GM23248 (cell line): ENCODE results near the gene FAM149A. TPM values are rescaled to one million over a fixed set of nuclear protein-coding genes. Genes with fewer than 3 reads are reported as not detected.

ENCODE experiments used
- DNase-seq: peaks from one replicate; pipeline ENCODE4 v3.0.0-alpha.2; 2015
- H2AFZ ChIP-seq: fragments of 200-600 bp; sonication (generic); 2 replicates; pipeline ENCODE4 v1.6.1; 2016; ENCODE audit warnings: antibody characterized with exemption
- H3F3A ChIP-seq: fragments of 200-600 bp; sonication (generic); 2 replicates; pipeline ENCODE4 v1.6.1; 2016; ENCODE audit warnings: mild to moderate bottlenecking, antibody characterized with exemption, mixed run types; ENCODE audit not compliant: insufficient read depth
- H3K27ac ChIP-seq: fragments of 200-600 bp; sonication (generic); 2 replicates; pipeline ENCODE4 v1.5.1; 2016; ENCODE audit warnings: mild to moderate bottlenecking
- H3K27me3 ChIP-seq: fragments of 200-600 bp; sonication (generic); replicated peaks from 2 replicates; pipeline ENCODE4 v1.6.1; 2016; ENCODE audit warnings: mild to moderate bottlenecking; ENCODE audit not compliant: insufficient read depth
- H3K36me3 ChIP-seq: fragments of 200-600 bp; sonication (generic); 2 replicates; pipeline ENCODE4 v1.6.1; 2016; ENCODE audit warnings: low read depth, mild to moderate bottlenecking
- H3K4me1 ChIP-seq: fragments of 200-600 bp; sonication (generic); 2 replicates; pipeline ENCODE4 v1.6.1; 2016; ENCODE audit warnings: mild to moderate bottlenecking; ENCODE audit not compliant: insufficient read depth
- H3K4me2 ChIP-seq: fragments of 200-600 bp; sonication (generic); one replicate; pipeline ENCODE4 v1.6.1; 2016; ENCODE audit warnings: mild to moderate bottlenecking; ENCODE audit not compliant: unreplicated experiment
- H3K4me3 ChIP-seq: fragments of 200-600 bp; sonication (generic); 2 replicates; pipeline ENCODE4 v1.5.1; 2016; ENCODE audit warnings: mild to moderate bottlenecking
- H3K79me2 ChIP-seq: fragments of 200-600 bp; sonication (generic); 2 replicates; pipeline ENCODE4 v1.6.1; 2016; ENCODE audit warnings: mild to moderate bottlenecking; ENCODE audit not compliant: insufficient read depth
- H3K9ac ChIP-seq: fragments of 200-600 bp; sonication (generic); 2 replicates; pipeline ENCODE4 v1.6.1; 2016; ENCODE audit warnings: mild to moderate bottlenecking
- H3K9me2 ChIP-seq: fragments of 200-600 bp; sonication (generic); 2 replicates; pipeline ENCODE4 v1.6.1; 2016; ENCODE audit warnings: mixed run types, mild to moderate bottlenecking, moderate library complexity; ENCODE audit not compliant: insufficient read depth
- H3K9me3 ChIP-seq: fragments of 200-600 bp; sonication (generic); one replicate; pipeline ENCODE4 v1.6.1; 2017; ENCODE audit warnings: low read depth
- H4K20me1 ChIP-seq: fragments of 200-600 bp; sonication (generic); 2 replicates; pipeline ENCODE4 v1.6.0; 2016; ENCODE audit not compliant: insufficient read depth
- EZH2 ChIP-seq: fragments of 200-600 bp; sonication (generic); IDR thresholded peaks from 2 replicates; pipeline ENCODE4 v1.6.1; 2018; ENCODE audit warnings: antibody characterized with exemption, mild to moderate bottlenecking; ENCODE audit not compliant: insufficient read depth, poor library complexity, severe bottlenecking
- EZH2phosphoT487 ChIP-seq: fragments of 200-600 bp; sonication (generic); IDR thresholded peaks from 2 replicates; pipeline ENCODE4 v1.6.1; 2018; ENCODE audit warnings: antibody characterized with exemption, moderate library complexity, mild to moderate bottlenecking, low read depth; ENCODE audit not compliant: insufficient read depth
- WGBS, 2 experiments: methylation state at CpG; one replicate each; pipeline ENCODE4 v1.1.6; 2015 to 2017; ENCODE audit warnings: low lambda C conversion rate in 2 of 2, low coverage in 1 of 2; ENCODE audit errors: missing lambda C conversion rate in 2 of 2; 5-methylcytosine and 5-hydroxymethylcytosine counted together
- in situ Hi-C: fragments of 300-500 bp; cut with MboI; formaldehyde crosslinking; loops from 2 replicates; pipeline ENCODE4 v1.15.0; 2020
- polyA plus RNA-seq: library from polyadenylated mRNA; unstranded; fragments of >200 nt; fragmentation: Nextera tagmentation; extraction: Ambion mirVana; gene quantifications from 2 replicates; pipeline ENCODE4 v1.2.1, GENCODE V29; 2016
- total RNA-seq: library from RNA; depleted of rRNA; stranded (reverse); fragments of >200 nt; shearing (Covaris generic); gene quantifications from 2 replicates; pipeline ENCODE4 v1.2.3, GENCODE V29; 2014

The FAM149A gene
- total and polyA plus RNA-seq, 2 experiments from 2014 or later: 1.2 to 3.4 TPM

DNA sequence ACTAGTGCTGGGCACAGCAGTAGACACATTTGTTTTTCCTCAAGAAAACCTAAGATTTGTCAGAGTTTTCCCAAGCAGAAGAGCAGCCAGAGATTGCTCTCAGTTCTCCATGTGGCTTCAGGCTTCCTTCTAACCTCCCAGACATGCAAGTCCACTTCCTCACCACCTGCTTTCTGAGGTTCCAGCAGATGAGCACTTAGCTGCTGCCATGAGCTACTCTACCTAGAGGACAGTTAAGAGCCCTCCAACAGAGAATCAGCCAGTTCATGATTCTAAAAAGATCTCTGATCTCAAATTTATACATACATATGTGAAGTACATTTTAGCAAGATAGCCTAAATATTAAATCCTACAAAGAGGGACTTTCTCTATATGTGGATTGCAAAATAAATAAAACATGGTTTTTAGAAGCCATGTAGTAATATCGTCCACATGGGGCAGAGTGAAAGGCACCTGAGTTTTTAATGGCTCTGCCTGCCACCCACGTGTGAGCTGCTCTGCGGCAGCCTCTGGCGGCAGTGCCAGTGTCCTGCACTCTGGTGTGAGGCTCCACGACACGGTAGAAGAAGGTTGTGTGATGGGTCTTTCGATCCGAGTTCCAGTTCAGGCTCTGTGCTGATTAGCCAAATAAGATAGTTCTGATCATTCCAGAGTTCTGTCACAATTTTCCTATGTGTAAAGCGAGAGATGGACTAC, 97.2 kb downstream of the FAM149A start:
- H3K4me2 ChIP-seq: no peak overlapping the region
- no peak for TF ChIP-seq EZH2
- no peak for TF ChIP-seq EZH2phosphoT487
- no peaks in the 10 kb centered on the region; the same call in 1 of the 2 replicates for H3K36me3 ChIP-seq
- no peaks in the 10 kb centered on the region for H3K9me3 ChIP-seq
- no peak overlapping the region for H3K9ac ChIP-seq
- no peak overlapping the region for H2AFZ ChIP-seq
- peak; percentile 54 for DNase-seq
- H3K4me3 ChIP-seq: no peak overlapping the region
- H3K27ac ChIP-seq: no peak overlapping the region
- no peaks in the 10 kb centered on the region for H3K27me3 ChIP-seq
- in situ Hi-C loops: no loop called here
- H4K20me1 ChIP-seq: no peaks in the 10 kb centered on the region
- no peaks in the 10 kb centered on the region for H3K9me2 ChIP-seq
- H3K4me1 ChIP-seq: no peaks in the 10 kb centered on the region
- WGBS, 2 experiments: 49 to 53% methylated on average over 9 of the region's 9 CpGs
- H3K79me2 ChIP-seq: no peaks in the 10 kb centered on the region
- H3F3A ChIP-seq: no peaks in the 10 kb centered on the region

DNA sequence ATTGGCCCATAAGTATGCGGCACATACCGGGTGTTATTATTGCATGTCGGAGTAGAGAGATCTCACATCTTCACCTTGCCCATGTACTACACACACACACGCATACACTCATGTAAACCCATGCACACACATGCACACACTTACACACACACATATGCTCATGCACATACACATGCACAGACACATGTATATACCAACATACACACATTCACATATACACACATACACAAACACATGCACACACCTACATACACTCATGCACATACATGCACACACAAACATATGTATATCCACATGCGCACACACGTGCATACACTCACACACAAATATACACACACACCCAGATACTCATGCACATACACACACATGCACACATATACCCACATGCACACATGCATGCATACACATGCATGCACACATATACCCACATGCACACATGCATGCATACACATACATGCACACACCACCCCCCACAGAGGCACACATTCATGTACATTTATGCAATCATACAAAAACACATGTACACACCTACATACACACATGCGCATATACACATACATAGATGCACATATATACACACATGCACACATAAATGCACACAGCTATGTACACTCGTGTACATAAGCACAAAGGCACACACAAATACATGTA, 98.1 kb downstream of the FAM149A start:
- TF ChIP-seq EZH2: no peak
- TF ChIP-seq EZH2phosphoT487: no peak
- Histone ChIP-seq H2AFZ (no peak overlapping the region), H3F3A (no peaks in the 10 kb centered on the region), H3K4me2 (no peak overlapping the region), H3K27me3 (no peaks in the 10 kb centered on the region), H3K4me3 (no peak overlapping the region), H3K27ac (no peak overlapping the region), H3K9me2 (no peaks in the 10 kb centered on the region; the same call in 1 of the 2 replicates), H3K36me3 (no peaks in the 10 kb centered on the region), H3K79me2 (no peaks in the 10 kb centered on the region), H3K9me3 (no peaks in the 10 kb centered on the region), H3K9ac (no peak overlapping the region), H3K4me1 (no peaks in the 10 kb centered on the region), H4K20me1 (no peaks in the 10 kb centered on the region)
- 81 to 83% methylated on average over 8 of the region's 8 CpGs for WGBS, 2 experiments
- no peak for DNase-seq
- in situ Hi-C loops: no loop called here

DNA sequence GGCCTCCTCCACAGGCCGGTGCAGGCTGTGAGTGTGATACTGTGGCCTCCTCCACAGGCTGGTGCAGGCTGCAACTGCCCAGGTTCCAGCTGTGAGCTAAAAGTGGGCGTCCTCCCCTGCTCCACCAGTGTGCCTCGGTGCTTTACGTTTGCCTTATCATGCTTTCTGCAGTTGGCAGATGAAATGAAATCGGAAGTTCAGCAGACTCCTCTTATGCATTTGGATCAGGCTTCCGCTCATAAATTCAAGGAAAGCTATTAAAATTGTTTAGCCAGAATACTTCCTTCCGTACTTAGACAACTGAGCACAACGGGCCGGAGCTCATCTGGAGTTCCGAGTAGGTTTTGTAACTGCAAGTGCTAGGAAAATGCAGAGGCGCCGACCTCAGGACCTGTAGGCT, 98.9 kb downstream of the FAM149A start:
- no peaks in the 10 kb centered on the region for H3F3A ChIP-seq
- DNase-seq: no peak
- in situ Hi-C loops: no loop called here

DNA sequence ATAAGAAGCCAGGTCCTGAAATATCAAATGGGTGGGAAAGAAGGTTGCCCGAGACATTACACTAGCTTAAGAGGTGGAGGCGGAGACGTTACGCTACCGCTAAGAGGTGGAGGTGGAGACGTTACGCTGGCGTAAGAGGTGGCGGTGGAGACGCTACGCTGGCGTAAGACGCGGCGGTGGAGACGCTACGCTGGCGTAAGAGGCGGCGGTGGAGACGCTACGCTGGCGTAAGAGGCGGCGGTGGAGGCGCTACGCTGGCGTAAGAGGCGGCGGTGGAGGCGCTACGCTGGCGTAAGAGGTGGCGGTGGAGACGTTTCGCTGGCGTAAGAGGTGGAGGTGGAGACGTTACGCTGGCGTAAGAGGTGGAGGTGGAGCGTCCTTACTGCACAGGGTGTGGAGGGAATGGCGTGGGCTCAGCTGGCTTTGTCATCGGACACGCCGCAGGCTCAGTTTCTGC, 99.6 kb downstream of the FAM149A start:
- WGBS, 2 experiments: 90 to 96% methylated on average over 26 to 45 of the region's 45 CpGs
- H3K4me3 ChIP-seq: no peak overlapping the region
- no peak overlapping the region for H3K27ac ChIP-seq
- H4K20me1 ChIP-seq: no peaks in the 10 kb centered on the region
- H3K79me2 ChIP-seq: no peaks in the 10 kb centered on the region
- no peaks in the 10 kb centered on the region for H3K4me1 ChIP-seq
- no peak overlapping the region for H3K4me2 ChIP-seq
- no peak for TF ChIP-seq EZH2
- TF ChIP-seq EZH2phosphoT487: no peak
- no peak overlapping the region for H2AFZ ChIP-seq
- H3K27me3 ChIP-seq: no peaks in the 10 kb centered on the region
- H3F3A ChIP-seq: no peaks in the 10 kb centered on the region
- no peak for DNase-seq
- no peaks in the 10 kb centered on the region; the same call in 1 of the 2 replicates for H3K9me2 ChIP-seq
- no peaks in the 10 kb centered on the region for H3K36me3 ChIP-seq
- no peaks in the 10 kb centered on the region for H3K9me3 ChIP-seq
- H3K9ac ChIP-seq: no peak overlapping the region
- in situ Hi-C loops: no loop called here

More for the DNA sequence above, 98.9 kb downstream of the FAM149A start:
- Histone ChIP-seq H3K27me3 (no peaks in the 10 kb centered on the region), H2AFZ (peak overlapping the region; percentile 3; the same call in 1 of the 2 replicates), H3K79me2 (no peaks in the 10 kb centered on the region), H3K4me2 (no peak overlapping the region), H3K9ac (no peak overlapping the region), H3K9me3 (no peaks in the 10 kb centered on the region), H3K27ac (no peak overlapping the region), H3K4me3 (no peak overlapping the region), H3K9me2 (no peaks in the 10 kb centered on the region; the same call in 1 of the 2 replicates), H3K4me1 (no peaks in the 10 kb centered on the region), H4K20me1 (no peaks in the 10 kb centered on the region), H3K36me3 (no peaks in the 10 kb centered on the region)
- no peak for TF ChIP-seq EZH2phosphoT487
- no peak for TF ChIP-seq EZH2
- WGBS, 2 experiments: 48 to 52% methylated on average over 12 of the region's 12 CpGs
